DMS79 treated with DMSO at 0.1 percent for 48 hours (cell line): ENCODE measurements around the gene KRTAP4-7.
"Not testable (repeated sequence)": the region's sequence is repeated elsewhere in the genome, so short reads cannot be mapped to it uniquely, and the experiment has no call there.

Source experiments
- DNase-seq: peaks from one replicate; lab custom pipeline; 2025; lab: John Stamatoyannopoulos, UW

Gene KRTAP4-7

DNA sequence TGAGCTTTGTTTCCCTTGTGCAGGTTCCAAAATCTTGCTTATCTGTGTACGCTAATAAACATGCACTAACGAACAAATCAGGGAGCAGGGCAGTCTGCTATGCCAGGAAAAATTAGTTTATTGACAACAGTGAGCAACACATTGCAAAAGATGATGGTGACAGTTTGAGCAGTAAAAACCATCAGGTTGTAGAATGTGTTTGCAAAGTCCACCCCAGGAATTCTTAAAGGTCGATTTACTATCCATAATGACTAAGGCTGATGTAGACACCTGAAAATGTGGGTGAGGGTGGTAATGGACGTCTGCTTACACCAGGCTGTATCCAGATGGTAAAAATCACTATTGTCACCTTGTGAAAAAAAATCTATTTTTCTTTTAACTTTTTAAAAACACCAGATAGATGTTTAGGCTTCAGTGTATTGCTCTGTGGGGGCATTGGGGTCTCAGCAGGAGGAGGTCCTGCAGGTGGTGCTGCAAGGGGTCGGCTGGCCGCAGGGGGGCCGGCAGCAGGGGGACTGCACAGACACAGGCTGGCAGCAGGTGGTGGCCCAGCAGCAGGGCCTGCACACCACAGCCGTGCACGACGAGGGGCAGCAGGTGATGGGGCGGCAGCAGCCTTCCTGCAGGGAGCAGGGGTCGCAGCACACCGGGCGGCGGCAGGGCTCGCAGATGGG lies 18.8 kb upstream of the KRTAP4-7 start:
- DNase-seq: not testable (repeated sequence)

DNA sequence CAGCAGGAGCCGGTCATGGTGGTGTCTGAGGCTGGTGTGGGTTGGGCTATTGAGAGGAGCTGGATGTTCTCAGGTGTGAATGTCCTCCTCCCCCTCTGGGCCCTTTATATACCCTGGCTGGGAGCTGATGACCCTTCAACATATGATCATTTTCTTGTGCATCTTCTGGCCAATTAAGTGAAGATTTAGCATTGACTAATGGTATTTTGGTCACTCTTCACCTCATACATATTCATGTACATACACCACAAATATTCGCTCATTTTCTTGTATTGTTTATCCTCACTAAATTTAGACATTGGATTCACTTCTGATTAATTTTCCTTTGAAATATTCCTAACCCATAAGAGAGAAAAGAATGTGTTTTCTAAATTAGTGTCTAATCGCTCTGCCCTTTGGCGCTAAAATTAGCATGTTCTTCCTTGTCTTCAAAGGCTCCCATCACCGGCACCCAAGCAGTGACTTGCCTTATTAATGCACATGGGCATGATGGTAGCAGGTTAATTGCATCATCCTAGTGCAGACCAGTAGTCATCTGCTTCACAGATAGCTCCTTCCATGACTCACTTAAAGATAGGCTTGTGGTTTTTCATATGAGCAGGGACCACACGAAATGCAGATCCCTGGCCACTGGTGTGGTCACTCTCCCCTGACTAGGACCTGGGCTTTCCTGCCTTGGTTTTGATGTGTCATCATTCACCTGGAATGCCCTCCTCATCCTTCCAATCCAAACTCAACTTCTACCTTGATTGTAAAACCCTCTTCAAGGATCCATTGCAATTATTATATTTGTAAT lies 17.9 kb upstream of the KRTAP4-7 start, which contains the start of gene KRTAP2-4:
TSS of gene KRTAP2-4 (minus strand) at position 51 of the 796 bp plus-strand sequence. CDS start at position 17, 34 bp downstream.
- no peak for DNase-seq

DNA sequence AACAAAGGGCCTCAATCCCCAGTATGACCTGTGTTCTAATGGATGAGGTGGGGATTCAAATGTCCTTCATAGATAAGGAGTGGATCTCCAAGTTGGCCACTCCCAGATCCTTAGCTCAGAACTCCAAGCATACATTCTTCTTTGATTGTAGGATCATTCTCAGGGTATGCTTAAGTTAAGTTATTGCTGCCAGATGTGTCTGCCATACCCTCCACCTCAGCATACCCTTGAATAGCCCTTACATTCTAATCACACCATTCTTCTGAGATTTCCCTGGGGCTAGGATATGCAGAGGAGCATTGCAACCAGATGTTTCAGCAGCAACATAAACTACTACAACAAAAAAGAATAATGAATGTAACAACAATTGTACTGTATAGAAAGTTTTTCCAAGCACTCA lies 16.7 kb upstream of the KRTAP4-7 start:
- no peak for DNase-seq

DNA sequence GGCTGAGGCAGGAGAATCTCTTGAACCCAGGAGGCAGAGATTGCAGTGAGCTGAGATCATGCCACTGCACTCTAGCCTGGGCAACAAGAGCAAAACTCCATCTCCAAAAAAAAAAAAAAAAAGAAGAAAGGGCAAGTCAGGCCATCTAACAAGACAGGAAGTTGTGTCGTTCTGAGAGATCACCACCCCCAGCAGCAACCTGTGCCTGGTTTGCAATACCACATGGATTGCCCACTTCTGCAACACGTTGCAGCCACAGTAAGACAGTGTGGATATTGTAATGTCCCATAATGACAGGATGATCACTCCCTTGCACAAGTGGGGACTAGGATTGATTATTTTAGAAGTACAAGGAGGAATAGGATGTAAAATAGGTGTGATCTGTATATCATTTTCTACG lies 14.9 kb upstream of the KRTAP4-7 start:
- DNase-seq: no peak

DNA sequence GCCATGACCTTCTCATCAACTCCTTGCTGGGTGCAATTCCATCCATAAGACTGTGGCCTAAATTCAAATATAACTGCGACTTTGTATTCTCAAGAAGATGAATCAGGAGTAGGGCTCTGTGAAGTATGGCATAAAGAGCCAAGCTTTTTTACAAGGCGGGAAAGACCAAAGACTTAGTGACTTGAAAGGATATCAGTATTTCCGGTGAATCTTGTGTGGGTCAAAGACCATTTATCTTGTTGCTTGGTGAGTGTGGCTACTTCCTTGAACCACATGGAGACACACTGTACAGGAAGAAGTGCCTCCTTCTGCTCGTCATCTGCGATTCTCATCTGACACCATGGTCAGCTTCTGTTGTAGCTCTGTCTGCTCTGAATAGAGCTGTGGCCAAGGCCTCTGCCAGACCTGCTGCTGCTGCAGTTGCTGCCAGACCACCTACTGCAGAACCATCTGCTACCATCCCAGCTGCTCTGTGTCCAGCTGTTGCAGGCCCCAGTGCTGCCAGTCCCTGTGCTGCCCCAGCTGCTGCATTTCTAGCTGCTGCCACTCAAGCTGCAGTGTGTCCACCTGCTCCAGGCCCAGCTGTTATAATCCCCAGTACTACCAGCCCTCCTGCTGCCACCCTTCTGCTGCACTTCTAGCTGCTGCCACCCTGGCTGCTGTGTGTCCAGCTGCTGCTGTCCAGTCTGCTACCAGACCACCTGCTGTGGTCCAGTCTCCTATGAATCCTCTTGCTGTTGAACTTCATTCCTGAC lies 12.2 kb upstream of the KRTAP4-7 start:
- no peak for DNase-seq

DNA sequence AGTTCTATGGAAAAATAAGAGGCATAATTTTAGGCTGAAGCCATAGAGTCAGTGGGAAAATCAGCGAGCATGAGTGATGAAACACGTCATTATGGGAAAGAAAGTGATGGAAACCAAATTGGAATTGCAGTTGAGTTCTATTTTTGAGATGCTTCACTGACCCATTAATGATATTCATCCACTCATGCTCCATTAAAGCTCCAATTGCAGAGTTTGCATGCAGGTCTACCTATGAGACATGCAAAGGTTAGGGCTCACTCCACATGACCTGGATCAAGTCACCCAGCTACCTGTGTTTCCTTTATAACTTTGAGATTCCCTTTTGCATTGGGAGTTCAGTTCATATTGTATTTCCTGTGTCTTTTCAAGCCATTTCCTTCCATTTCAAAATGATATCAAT lies 10.3 kb upstream of the KRTAP4-7 start:
- peak; percentile 4 for DNase-seq

DNA sequence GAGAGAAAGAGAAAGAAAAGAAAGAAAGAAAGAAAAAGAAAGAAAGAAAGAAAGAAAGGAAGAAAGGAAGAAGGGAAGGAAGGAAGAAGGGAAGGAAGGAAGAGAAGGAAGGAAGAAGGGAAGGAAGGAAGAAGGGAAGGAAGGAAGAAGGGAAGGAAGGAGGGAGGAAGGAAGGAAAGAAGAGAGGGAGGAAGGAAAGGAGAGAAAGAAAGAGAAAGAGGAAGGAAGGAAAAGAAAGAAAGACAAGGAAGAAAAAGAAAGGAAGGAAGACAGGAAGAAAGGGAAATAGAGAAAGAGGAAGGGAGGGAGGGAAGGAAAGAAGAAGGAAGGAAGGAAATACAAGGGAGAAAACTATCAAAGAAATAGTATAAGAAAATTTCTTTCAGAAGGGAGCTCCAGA lies 7.2 kb upstream of the KRTAP4-7 start:
- no peak for DNase-seq

DNA sequence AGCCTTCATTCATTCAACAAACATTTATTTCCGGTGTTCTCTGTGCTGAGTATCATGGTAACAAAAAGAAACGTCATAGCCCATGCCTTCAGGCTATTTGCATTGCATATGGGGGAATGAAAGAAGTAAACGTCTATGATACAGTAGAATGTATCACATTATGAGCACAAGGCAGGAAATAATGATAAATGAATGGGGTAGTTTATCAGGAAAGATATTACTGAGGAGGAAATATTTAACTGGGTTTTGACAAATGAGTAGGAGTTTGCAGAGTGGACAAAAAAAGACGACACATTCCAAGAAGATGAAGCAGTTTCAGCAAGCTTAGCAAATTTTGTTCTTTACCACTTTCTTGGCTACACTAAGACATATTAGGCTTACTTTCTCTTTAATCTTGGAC lies 1.3 kb upstream of the KRTAP4-7 start:
- DNase-seq: no peak

DNA sequence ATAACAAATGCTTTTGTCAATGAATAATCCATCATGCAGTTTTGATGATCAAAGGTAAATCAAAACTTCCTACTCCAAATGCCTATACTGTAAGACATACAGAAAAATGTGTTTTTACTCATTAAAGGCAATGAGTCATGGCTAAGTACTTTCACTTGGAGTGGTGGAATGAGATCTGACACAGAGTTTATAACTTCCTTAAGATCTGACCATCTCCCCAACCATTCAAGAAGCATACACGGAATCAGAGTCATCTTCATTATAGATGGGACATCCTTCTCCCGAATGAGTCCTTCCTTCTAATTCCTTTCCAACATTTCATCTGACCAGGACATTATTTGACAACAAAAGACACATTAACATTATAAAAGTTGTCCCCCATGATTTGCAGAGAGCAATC lies 523 bp upstream of the KRTAP4-7 start:
- not testable (repeated sequence) for DNase-seq

DNA sequence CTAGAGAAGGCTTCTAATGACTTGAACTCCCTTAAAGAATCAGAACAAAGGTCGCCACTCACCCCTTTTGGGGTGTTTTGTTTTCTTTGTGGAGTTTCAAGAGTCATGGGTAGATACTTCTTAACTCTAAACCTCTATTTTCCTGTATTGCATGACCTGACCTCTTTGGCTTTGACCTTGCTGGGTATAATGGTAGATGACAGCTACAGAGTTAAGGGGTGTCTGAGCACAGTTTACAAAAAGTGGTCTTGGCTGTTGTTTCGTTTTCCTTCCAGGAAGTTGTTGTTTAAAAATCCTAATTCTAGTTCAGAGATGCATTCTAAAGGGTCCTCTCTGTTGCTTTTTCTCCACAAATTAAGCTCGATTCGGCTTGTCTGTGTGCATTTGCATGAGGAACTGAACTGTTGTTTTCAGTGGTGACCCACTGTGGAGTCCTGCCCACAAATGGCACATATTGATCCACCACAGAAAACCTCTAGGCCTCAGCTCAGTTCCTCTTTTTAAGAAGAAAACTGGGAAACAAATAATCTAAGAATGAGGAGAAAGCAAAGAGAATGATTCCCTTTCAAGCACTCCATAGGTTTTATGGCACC lies 4.9 kb downstream of the KRTAP4-7 start:
- DNase-seq: not testable (repeated sequence)

DNA sequence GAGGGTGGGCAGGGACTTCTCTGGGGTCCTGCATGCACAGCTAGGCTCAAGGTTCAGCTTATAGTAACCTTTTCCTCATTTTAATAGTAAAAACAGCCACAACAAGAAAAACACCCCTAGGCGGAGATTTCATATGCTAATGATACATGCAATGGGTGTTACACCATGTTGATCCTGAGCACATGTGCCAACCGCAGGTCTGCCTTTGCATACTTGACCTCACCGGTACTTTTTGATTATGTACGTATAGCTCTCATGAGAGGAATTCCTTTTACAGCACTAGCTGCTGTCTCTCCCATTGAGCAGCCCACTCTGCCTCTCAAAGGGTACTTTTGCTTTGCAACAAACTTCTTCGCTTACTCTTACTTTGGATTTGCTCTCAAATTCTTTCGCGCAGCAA lies 12.1 kb downstream of the KRTAP4-7 start:
- DNase-seq: no peak

DNA sequence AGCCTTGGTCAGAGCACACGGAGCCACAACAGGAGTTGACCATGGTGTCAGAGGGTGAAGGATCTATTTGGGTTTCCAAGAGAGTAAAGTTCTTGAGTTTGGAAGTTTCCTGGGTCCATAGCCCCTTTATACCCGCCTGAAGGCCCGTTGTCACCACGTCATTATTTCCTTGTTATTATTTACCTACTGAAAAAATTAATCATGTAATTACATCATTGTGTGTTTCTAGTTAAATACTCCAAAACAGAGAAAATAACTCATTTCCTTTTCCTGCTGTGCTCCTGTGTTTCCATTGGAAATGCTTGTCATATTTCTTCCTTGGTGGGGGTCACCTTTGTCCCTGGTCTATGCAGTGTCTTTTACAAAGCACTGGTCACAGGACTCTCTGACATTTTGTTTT lies 14.1 kb downstream of the KRTAP4-7 start, which contains the start of gene KRTAP4-8:
TSS of gene KRTAP4-8 (minus strand) at position 101 of the 400 bp plus-strand sequence. CDS start at position 43, 58 bp downstream.
- no peak for DNase-seq

DNA sequence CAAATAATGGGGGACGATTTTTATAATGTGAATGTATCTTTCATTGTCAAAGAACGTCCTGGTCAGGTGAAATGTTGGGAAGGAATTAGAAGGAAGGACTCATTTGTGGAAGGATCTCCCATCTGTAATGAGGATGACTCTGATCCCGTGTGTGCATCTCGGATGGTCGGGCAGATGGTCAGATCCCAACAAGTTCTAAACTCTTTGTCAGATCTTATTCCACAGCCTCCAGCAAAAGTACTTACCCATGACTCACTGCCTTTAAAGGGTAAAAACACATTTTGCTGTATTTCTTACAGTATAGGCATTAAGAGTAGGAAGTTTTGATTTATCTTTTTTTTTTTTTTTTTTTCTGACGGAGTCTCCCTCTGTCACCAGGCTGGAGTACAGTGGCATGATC lies 14.5 kb downstream of the KRTAP4-7 start:
- DNase-seq: no peak

DNA sequence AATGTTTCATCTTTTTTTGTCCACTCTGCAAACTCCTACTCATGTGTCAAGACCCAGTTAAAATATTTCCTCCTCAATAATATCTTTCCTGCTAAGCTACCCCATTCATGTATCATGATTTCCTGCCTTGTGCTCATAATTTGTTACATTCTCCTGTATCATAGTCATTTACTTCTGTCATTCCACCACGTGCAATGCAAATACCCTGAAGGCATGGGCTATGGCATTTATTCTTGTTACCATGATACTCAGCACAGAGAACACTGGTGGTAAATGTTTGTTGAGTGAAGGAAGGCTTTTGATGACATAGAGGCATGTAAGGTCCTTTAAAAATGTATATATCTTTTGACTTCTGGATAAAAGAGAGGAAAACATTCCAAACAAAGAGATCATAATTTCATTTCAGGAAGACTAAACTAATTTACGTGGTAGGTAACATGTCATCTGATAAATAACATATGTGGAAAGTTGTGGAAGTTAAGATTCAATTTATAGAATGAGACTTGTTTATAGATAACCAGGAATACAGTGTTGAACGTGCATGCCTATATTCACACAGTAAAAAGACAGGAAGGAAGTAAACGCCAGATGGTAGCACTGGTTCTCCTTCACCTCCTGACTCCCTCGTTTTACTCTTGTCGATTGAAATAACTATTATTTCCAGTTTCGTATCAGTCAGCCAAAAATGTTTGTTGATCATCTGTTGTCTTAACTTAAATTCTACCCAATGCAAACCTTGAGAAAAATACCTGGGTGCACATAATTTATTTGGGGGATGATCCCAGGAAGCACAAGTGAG lies 15.9 kb downstream of the KRTAP4-7 start:
- DNase-seq: not testable (repeated sequence)

DNA sequence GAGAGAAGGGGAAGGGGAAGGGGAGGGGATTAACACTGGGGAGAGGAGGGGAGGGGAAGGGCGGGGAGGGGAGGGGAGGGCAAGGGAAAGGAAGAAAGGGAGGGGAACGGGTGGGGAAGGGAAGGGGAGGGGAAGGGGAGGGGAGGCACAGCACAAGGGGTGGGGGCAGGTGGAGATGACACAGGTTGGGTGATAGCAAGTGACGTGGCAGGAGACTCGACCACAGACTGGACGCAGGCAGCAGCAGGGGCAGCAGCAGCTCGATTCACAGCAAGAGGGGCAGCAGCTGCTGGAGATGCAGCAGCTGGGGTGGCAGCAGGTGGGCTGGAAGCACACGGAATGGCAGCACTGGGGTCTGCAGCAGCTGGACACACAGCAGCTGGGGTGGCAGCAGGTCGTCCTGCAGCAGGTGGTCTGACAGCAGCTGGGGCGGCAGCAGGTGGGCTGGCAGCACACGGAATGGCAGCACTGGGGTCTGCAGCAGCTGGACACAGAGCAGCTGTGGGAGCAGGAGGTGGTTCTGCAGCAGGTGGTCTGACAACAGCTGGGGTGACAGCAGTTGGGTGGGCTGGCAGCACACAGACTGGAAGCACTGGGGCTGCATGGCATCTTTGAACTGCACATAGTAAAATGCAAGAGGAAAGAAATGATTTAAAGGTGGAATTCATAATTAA lies 17.8 kb downstream of the KRTAP4-7 start, which contains the start of gene KRTAP4-16:
TSS of gene KRTAP4-16 (minus strand) at position 624 of the 674 bp plus-strand sequence. CDS start at position 624, 0 bp downstream.
- no peak for DNase-seq

DNA sequence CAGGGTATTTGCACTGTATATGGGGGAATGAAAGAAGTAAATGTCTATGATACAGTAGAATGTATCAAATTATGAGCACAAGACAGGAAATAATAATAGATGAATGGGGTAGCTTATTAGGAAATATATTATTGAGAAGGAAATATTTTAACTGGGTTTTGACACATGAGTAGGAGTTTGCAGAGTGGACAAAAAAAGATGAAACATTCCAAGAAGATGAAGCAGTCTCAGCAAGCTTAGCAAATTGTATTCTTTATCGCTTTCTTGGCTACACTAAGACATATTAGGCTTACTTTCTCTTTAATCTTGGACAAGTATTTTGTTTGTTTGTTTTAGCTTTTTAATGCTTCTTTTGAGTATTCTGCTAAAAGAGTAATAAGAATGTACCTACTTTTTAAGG lies 19.9 kb downstream of the KRTAP4-7 start:
- no peak for DNase-seq

DNA sequence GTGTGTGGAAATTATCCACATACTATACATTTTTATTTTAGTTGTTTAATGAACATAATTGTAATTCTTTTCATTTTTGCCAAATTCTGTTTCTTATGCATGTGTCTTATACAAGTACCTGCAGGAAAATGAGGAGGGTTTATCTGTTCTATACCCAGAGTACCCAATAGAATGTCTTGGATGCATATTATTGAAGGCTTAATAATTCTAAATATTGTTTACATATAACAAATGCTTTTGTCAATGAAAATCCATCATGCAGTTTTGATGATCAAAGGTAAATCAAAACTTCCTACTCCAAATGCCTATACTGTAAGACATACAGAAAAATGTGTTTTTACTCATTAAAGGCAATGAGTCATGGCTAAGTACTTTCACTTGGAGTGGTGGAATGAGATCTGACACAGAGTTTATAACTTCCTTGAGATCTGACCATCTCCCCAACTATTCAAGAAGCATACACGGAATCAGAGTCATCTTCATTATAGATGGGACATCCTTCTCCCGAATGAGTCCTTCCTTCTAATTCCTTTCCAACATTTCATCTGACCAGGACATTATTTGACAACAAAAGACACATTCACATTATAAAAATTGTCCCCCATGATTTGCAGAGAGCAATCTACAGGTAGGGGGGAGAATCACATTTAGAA lies 20.6 kb downstream of the KRTAP4-7 start:
- not testable (repeated sequence) for DNase-seq

DNA sequence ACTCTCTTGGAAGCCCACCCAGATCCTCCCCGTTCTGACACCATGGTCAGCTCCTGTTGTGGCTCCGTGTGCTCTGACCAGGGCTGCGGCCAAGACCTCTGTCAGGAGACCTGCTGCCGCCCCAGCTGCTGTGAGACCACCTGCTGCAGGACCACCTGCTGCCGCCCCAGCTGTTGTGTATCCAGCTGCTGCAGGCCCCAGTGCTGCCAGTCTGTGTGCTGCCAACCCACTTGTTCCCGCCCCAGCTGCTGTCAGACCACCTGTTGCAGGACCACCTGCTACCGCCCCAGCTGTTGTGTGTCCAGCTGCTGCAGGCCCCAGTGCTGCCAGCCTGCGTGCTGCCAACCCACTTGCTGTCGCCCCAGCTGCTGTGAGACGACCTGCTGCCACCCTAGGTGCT lies 21.4 kb downstream of the KRTAP4-7 start, which contains the start of gene KRTAP4-9:
TSS of gene KRTAP4-9 (plus strand) at position 43 of the 400 bp plus-strand sequence. CDS start at position 43, 0 bp downstream.
- not testable (repeated sequence) for DNase-seq

DNA sequence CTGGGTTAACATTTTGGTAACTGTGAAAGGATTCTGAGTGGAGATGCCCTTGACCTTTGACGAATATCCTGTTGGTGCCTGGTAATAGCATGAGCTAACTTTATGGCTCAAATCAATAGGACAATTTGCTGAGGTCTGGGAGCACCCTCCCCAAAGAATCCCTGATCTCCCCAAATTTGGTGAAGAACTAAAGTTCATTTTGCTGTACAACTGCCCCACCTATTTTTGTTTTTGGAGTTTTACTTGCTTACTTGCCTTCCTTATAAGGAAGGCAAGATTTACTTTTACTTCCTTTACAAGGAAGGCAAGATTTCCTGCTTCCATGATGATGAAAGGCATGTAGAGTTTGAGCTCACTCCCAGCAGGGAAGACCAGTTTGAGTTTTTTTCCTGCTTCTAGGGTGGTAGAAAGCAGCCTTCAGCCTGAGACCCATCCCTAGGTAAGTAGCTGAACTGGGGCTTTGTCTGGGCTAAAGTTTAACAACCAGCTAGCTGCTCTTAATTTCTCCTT lies 24.0 kb downstream of the KRTAP4-7 start:
- no peak for DNase-seq
